AG04450 (cell line): ENCODE measurements around the gene ING5. TPM values are rescaled to one million over a fixed set of nuclear protein-coding genes. Genes with fewer than 3 reads are reported as not detected.
"Not testable (repeated sequence)": the region's sequence is repeated elsewhere in the genome, so short reads cannot be mapped to it uniquely, and the experiment has no call there.

Source experiments
- CTCF ChIA-PET: fragments of 300-600, 350-600 bp; formaldehyde crosslinking; extraction: SDS; loops from one replicate; lab custom pipeline; 2022; ENCODE audit warnings: antibody characterized with exemption, inconsistent platforms; lab: Charles Lee
- POLR2A ChIA-PET: fragments of 350-600 bp; formaldehyde crosslinking; extraction: SDS; loops from one replicate; lab custom pipeline; 2021; ENCODE audit warnings: antibody characterized with exemption, inconsistent platforms; lab: Yijun Ruan, JAX
- DNase-seq: peaks from one replicate; pipeline ENCODE4 v3.0.0-alpha.2; 2011; ENCODE audit warnings: low read depth, low spot score
- H3K27ac ChIP-seq: one replicate; pipeline ENCODE4 v1.5.1; 2012; ENCODE audit warnings: low read depth, low read length, control low read depth
- H3K27me3 ChIP-seq: one replicate; pipeline ENCODE4 v1.6.0; 2012; ENCODE audit warnings: low read length; ENCODE audit not compliant: control insufficient read depth, insufficient read depth
- H3K4me3 ChIP-seq: 2 replicates; pipeline ENCODE4 v1.5.1; 2011; ENCODE audit warnings: mild to moderate bottlenecking, low read depth, low read length, control low read depth
- H3K9me3 ChIP-seq: 2 replicates; pipeline ENCODE4 v1.5.1; 2012; ENCODE audit warnings: low read length; ENCODE audit not compliant: control insufficient read depth, insufficient read depth
- polyA plus RNA-seq: library from polyadenylated mRNA; depleted of rRNA; stranded (reverse); fragments of >200 nt; gene quantifications from 2 replicates; pipeline ENCODE4 v1.2.3, GENCODE V29; 2011
- TF ChIP-seq, protein P1 (sequence below): IDR thresholded peaks from 2 replicates; pipeline ENCODE4 v1.5.1; 2011; ENCODE audit warnings: low read depth, low read length, control low read depth, inconsistent platforms

The ING5 gene
- polyA plus RNA-seq, 1 experiment: 23.9 TPM

DNA sequence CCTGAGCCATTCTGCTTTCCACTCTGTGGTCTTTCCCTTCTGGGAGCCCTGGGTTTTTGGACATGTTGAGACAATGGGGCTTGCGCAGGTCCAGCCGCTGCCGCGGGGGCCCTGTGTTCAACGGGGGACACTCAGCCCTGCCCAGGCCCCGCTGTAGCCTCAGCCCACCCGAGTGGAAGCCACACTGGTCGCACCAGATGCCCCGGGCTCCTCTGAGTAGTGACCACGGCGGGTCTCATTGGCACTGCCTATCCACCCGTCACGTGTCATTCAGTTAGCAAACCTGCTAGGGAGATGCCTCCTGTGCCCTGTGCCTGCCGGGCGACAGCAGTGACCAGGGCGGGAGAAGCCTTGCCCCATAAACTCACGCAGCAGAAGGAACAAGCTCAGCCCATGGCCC is 51.7 kb downstream of the ING5 start:
- TF ChIP-seq, protein P1, sequence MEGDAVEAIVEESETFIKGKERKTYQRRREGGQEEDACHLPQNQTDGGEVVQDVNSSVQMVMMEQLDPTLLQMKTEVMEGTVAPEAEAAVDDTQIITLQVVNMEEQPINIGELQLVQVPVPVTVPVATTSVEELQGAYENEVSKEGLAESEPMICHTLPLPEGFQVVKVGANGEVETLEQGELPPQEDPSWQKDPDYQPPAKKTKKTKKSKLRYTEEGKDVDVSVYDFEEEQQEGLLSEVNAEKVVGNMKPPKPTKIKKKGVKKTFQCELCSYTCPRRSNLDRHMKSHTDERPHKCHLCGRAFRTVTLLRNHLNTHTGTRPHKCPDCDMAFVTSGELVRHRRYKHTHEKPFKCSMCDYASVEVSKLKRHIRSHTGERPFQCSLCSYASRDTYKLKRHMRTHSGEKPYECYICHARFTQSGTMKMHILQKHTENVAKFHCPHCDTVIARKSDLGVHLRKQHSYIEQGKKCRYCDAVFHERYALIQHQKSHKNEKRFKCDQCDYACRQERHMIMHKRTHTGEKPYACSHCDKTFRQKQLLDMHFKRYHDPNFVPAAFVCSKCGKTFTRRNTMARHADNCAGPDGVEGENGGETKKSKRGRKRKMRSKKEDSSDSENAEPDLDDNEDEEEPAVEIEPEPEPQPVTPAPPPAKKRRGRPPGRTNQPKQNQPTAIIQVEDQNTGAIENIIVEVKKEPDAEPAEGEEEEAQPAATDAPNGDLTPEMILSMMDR: no peak
- no peaks in the 10 kb centered on the region; the same call in 1 of the 2 replicates for H3K9me3 ChIP-seq
- ChIA-PET CTCF (no interaction called here), POLR2A (no interaction called here)
- no peak overlapping the region for H3K27ac ChIP-seq
- DNase-seq: no peak
- H3K4me3 ChIP-seq: no peak overlapping the region
- H3K27me3 ChIP-seq: no peaks in the 10 kb centered on the region

DNA sequence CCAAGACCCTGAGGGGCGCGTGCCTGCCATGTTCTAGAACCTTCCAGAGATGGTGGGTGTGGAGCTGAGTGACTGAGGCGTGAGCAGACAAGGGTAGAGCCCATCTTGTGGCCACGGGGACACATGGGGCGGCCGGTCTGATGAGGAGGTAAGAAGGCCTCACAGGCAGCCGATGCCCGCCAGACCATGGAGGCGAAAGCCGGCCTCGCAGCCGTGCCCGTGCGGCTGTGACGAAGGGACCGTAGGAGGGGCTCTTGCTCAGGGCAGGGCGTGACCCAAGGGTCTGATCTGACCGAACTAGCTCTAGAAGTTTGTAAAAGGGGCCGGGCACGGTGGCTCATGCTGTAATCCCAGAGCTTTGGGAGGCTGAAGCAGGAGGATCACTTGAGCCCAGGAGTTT is 52.2 kb downstream of the ING5 start:
- POLR2A ChIA-PET: no interaction called here
- no peak for DNase-seq
- CTCF ChIA-PET: interaction anchor here (0.6 kb wide), 1 partner anchor 95 kb away, joined by 5 read pairs; no protein-coding TSS in a partner anchor
- Histone ChIP-seq H3K4me3 (no peak overlapping the region), H3K27ac (no peak overlapping the region), H3K9me3 (no peaks in the 10 kb centered on the region; the same call in 1 of the 2 replicates), H3K27me3 (no peaks in the 10 kb centered on the region)
- TF ChIP-seq, protein P1: no peak

DNA sequence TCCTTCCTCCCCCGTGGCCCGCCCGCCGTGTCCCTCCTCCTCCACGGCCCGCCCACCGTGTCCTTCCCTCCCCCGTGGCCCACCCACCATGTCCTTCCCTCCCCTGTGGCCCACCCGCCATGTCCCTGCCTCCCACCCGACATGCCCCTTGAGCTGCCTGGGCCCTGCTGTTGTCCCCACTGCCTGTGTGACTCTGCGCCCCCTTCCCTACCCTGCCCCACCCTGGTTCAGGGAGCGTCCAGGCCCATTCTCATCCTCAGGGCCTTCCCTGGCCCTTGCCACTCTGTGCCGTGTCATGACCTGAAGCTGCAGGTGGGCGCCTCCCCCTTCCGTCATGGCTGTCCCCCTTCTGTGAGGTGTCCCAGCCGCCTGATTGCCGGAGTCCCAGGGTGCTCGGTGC is 53.3 kb downstream of the ING5 start:
- no peaks in the 10 kb centered on the region for H3K27me3 ChIP-seq
- H3K27ac ChIP-seq: no peak overlapping the region
- POLR2A ChIA-PET: interaction anchor here (0.6 kb wide), 1 partner anchor 20 kb away, joined by 5 read pairs; no protein-coding TSS in a partner anchor
- TF ChIP-seq, protein P1: no peak
- peaks cover 4% of the 10 kb centered on the region for H3K9me3 ChIP-seq
- H3K4me3 ChIP-seq: no peak overlapping the region
- CTCF ChIA-PET: no interaction called here
- no peak for DNase-seq

DNA sequence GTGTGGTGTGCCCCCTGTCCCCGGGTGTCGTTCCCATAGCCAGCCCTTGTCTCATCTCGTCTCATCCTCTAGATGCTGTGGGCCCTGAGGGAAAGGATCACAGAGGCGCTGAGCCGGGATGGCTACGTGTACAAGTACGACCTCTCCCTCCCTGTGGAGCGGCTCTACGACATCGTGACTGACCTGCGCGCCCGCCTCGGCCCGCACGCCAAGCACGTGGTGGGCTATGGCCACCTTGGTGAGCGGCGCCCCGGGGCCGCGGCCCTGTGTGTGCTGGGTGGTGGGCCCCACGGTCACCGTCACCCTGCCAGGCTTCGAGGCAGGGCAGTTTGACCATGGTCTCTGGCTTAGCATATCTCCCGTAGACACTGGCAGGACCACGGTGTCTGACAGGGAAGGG is 53.9 kb downstream of the ING5 start:
- Histone ChIP-seq H3K27ac (no peak overlapping the region), H3K27me3 (no peaks in the 10 kb centered on the region), H3K9me3 (peaks cover 8% of the 10 kb centered on the region), H3K4me3 (no peak overlapping the region)
- TF ChIP-seq, protein P1: no peak
- ChIA-PET CTCF (no interaction called here), POLR2A (no interaction called here)
- DNase-seq: no peak

DNA sequence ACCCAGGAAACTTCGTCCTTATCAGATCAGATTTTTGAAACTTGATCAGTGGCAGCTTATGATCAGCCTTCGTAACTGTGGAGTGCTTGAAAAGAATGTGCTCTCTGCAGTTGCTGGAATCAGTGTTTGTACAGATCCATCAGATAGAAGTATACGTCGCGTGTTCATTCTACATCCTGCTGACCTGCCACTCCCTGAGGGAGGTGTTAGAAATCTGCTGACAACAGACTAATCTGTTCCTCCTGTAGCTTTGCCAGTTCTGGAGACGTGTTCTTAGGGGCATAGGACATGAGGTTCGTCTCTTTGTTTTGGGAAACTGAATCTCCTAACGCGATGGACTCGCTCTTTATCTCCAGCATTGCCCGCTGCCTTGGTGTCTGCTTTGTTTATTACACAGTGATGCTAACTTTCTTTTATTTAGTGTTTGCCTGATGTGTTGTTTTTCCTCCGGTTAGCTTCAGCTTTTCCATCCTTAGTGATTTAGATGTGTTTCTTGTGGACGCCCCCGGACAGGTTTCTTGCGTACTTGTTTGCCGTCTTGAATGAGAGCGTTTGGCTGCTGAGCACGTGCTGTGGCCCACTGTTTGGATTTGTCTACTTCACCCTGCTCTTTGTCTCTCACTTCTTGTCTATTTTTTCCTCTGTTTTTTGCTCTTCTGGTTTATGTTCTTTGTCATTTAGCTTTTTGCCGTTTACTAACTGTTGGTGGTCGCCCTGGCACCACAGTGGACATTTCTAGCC is 57.4 kb downstream of the ING5 start:
- H3K4me3 ChIP-seq: no peak overlapping the region
- H3K27ac ChIP-seq: no peak overlapping the region
- no peaks in the 10 kb centered on the region for H3K27me3 ChIP-seq
- peaks cover 8% of the 10 kb centered on the region for H3K9me3 ChIP-seq
- no peak for DNase-seq
- ChIA-PET CTCF (no interaction called here), POLR2A (no interaction called here)
- TF ChIP-seq, protein P1: no peak

DNA sequence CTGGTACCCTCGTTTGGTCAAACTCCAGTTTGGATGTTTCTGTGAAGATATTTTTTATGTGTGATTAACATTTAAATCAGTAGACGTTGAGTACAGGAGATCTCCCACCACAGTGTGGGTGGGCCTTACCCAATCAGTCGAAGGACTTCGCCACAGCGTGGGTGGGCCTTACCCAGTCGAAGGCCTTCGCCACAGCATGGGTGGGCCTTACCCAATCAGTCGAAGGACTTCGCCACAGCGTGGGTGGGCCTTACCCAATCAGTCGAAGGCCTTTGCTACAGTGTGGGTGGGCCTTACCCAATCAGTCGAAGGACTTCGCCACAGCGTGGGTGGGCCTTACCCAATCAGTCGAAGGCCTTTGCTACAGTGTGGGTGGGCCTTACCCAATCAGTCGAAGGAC is 58.1 kb downstream of the ING5 start:
- H3K27ac ChIP-seq, H3K9me3 ChIP-seq, DNase-seq, CTCF ChIA-PET, H3K27me3 ChIP-seq, H3K4me3 ChIP-seq, POLR2A ChIA-PET: not testable (repeated sequence)
